Lower leg skin (tissue), 4 donors: ENCODE results near the gene GNB5. TPM values are rescaled to one million over a fixed set of nuclear protein-coding genes. Genes with fewer than 3 reads are reported as not detected.

Source experiments
- DNase-seq, 2 donors: peaks; one replicate each; pipeline ENCODE4 v3.0.0-alpha.2; 2019; ENCODE audit warnings: low spot score in 2 of 2
- H3K4me3 ChIP-seq: fragments of 200-600 bp; sonication (generic); 2 replicates; pipeline ENCODE4 v1.5.1; 2017; ENCODE audit warnings: mild to moderate bottlenecking, low read depth; ENCODE audit not compliant: poor library complexity, severe bottlenecking
- POLR2A ChIP-seq, 2 donors: fragments of 450-650 bp; IDR thresholded peaks; one replicate each; pipeline ENCODE4 v1.6.1; 2016 to 2017; ENCODE audit warnings: antibody characterized with exemption in 2 of 2, mild to moderate bottlenecking in 1 of 2, moderate library complexity in 1 of 2
- WGBS, 2 donors: methylation state at CpG; one replicate each; pipeline ENCODE4 v1.1.5; 2018; 5-methylcytosine and 5-hydroxymethylcytosine counted together
- intact Hi-C: fragments of 100-400 bp; cut with DNase I; formaldehyde crosslinking; loops from one replicate; pipeline ENCODE4 v1.15.0; 2023; ENCODE audit warnings: low total_unique reads
- total RNA-seq, 4 donors: library from RNA; depleted of rRNA; stranded (reverse); fragments of >200 nt; gene quantifications; one replicate each; pipeline ENCODE4 v1.1.0, GENCODE V29; 2016
- TF ChIP-seq, protein P1 (sequence below), 3 donors: fragments of 450-650 bp; IDR thresholded peaks; one replicate each; pipeline ENCODE4 v1.5.1; 2016; ENCODE audit warnings: antibody characterized with exemption in 3 of 3, mild to moderate bottlenecking in 3 of 3, moderate library complexity in 2 of 3

The GNB5 gene
- total RNA-seq, 4 donors from 2014 or later: 15.7 to 30.7 (median 21.9) TPM

DNA sequence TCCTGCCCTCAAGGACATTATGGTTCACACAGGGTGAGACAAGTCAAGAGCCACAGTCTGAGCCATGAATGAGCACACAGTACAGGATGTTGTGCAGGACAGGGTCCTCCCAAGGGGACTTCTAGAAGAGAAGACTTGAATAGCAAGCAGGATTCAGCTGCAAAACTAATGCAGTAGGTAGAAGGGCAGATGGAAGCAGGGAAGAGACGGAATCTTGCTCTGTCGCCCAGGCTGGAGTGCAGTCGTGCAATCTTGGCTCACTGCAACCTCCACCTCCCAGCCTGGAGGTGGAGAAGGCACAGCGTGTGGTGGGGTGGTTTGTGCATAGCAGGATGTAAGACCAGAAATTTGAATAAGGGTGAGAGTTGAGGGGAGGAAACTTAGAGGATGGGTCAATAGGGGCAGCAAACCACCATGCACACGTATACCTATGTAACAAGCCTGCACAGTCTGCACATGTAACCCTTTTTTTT, 86.6 kb downstream of the GNB5 start:
- intact Hi-C loops: no loop called here
- no peak for TF ChIP-seq POLR2A (IDR thresholded peaks at IDR 0.05)
- TF ChIP-seq, protein P1, sequence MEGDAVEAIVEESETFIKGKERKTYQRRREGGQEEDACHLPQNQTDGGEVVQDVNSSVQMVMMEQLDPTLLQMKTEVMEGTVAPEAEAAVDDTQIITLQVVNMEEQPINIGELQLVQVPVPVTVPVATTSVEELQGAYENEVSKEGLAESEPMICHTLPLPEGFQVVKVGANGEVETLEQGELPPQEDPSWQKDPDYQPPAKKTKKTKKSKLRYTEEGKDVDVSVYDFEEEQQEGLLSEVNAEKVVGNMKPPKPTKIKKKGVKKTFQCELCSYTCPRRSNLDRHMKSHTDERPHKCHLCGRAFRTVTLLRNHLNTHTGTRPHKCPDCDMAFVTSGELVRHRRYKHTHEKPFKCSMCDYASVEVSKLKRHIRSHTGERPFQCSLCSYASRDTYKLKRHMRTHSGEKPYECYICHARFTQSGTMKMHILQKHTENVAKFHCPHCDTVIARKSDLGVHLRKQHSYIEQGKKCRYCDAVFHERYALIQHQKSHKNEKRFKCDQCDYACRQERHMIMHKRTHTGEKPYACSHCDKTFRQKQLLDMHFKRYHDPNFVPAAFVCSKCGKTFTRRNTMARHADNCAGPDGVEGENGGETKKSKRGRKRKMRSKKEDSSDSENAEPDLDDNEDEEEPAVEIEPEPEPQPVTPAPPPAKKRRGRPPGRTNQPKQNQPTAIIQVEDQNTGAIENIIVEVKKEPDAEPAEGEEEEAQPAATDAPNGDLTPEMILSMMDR (IDR thresholded peaks at IDR 0.05): no peak
- WGBS, 2 donors: 68 to 77% methylated on average over 5 of the region's 5 CpGs
- H3K4me3 ChIP-seq: no peak overlapping the region
- DNase-seq: no peak

GRCh38 chr15:52103217-52104207, 87.7 kb downstream of the GNB5 start:
- no peak overlapping the region for H3K4me3 ChIP-seq
- DNase-seq: peak; percentile 87 to 92
- intact Hi-C loops: no loop called here
- no peak for TF ChIP-seq POLR2A (IDR thresholded peaks at IDR 0.05)
- TF ChIP-seq, protein P1 (IDR thresholded peaks at IDR 0.05): no peak
- WGBS, 2 donors: 60 to 70% methylated on average over 5 of the region's 5 CpGs

GRCh38 chr15:52102463-52102862, 88.7 kb downstream of the GNB5 start:
- H3K4me3 ChIP-seq: no peak overlapping the region
- TF ChIP-seq, protein P1 (IDR thresholded peaks at IDR 0.05): no peak
- no peak for TF ChIP-seq POLR2A (IDR thresholded peaks at IDR 0.05)
- no peak for DNase-seq
- WGBS, 2 donors: 62 to 66% methylated on average over 2 of the region's 2 CpGs
- intact Hi-C loops: no loop called here

DNA sequence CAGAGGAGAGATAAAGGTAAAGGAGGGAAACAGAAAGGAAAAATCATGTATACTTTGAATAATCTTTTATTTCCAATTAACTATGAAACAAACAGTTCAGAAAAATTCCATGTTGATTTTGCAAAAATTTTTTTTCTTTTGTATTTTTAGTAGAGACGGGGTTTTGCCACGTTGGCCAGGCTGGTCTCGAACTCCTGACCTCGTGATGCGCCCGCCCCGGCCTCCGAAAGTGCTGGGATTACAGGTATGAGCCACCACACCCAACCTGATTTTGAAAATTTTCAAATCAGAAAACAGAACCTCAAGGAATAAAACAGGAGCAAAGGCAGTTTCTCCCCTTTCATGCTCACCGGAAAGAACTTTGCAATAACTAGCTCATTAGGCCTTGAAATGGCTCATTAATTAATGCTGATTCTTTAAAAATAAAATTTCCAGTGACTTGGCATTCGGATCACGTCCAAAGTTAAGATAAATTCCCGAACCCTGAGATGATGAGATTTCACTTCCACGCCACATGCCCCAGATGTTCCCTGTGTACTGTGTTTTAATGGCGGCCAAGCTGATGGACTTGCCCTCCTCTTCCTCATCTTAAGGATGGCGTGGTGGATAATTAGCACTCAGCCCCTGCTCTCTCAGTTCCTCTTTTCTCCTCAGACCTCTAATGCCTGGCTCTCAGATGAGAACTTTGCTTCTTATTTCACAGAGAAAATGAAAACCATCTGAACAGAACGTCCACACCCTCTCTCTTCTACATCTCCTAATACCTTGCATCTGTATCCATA, 89.5 kb downstream of the GNB5 start:
- H3K4me3 ChIP-seq: no peak overlapping the region
- no peak for DNase-seq
- TF ChIP-seq POLR2A (IDR thresholded peaks at IDR 0.05): no peak
- TF ChIP-seq, protein P1 (IDR thresholded peaks at IDR 0.05): no peak
- intact Hi-C loops: no loop called here
- 78 to 83% methylated on average over 16 of the region's 16 CpGs for WGBS, 2 donors

DNA sequence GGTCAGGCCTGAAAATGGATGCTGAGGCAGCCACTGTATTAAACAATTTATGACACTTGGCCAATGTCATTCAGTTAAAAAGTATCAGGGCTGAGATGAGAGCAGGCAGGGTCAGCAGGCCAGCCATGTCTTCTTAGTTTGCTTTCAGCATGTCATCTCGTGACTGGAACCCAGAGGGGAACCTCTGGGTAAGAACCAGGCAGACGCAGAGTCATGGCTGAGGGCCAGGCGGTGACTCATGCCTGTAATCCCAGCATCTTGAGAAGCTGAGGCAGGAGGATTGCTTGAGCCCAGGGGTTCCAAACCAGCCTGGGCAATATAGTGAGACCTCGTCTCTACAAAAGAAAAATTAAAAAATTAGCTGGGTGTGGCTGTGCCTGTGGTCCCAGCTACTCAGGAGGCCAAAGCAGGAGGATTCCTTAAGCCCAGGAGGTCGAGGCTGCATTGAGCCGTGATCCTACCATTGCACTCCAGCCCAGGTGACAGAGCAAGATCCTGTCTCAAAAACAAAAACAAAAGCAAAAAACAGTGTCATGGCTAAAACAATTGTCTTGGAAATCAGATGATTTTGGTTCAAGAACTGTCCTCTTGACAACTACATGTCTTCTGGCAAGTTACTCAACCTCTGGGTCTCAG, 90.3 kb downstream of the GNB5 start:
- no peak overlapping the region for H3K4me3 ChIP-seq
- WGBS, 2 donors: 46 to 67% methylated on average over 6 of the region's 6 CpGs
- intact Hi-C loops: no loop called here
- peak; percentile 81 to 97 for DNase-seq
- TF ChIP-seq, protein P1 (IDR thresholded peaks at IDR 0.05): no peak
- TF ChIP-seq POLR2A (IDR thresholded peaks at IDR 0.05): no peak
